ENCODE measurements around the gene HSD11B2. TPM values are rescaled to one million over a fixed set of nuclear protein-coding genes. Genes with fewer than 3 reads are reported as not detected.

Gene HSD11B2
- total RNA-seq, 4 donors from 2014 or later, result 1.2 to 82.1 (median 9.7) TPM

DNA sequence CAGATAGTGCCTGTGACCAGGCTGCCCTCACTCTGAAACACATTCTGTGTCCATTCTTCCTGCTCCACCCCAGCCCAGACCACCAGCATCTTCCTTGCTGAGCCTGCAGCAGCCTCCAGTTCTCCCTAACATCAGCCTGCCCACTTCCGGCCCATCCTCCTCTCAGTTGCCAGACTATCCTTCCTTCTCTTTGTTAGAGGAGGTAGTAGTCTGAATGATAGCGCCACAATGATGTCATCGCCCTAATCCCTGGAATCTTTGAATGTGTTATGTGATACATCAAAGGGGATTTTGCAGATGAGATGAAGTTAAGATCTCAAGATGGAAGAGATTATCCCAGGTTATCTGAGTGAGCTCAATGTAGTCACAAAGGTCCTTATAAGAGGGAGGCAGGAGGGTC lies 11.4 kb upstream of the HSD11B2 start:
- Histone ChIP-seq H3K9me3 (no peaks in the 10 kb centered on the region), H3K27me3 (no peaks in the 10 kb centered on the region), H3K27ac (no peak overlapping the region), H3K4me1 (no peaks in the 10 kb centered on the region), H3K36me3 (no peaks in the 10 kb centered on the region), H3K4me3 (no peak overlapping the region)
- no peak for DNase-seq
- TF ChIP-seq POLR2A (IDR thresholded peaks at IDR 0.05), result no peak
- TF ChIP-seq, protein P1, sequence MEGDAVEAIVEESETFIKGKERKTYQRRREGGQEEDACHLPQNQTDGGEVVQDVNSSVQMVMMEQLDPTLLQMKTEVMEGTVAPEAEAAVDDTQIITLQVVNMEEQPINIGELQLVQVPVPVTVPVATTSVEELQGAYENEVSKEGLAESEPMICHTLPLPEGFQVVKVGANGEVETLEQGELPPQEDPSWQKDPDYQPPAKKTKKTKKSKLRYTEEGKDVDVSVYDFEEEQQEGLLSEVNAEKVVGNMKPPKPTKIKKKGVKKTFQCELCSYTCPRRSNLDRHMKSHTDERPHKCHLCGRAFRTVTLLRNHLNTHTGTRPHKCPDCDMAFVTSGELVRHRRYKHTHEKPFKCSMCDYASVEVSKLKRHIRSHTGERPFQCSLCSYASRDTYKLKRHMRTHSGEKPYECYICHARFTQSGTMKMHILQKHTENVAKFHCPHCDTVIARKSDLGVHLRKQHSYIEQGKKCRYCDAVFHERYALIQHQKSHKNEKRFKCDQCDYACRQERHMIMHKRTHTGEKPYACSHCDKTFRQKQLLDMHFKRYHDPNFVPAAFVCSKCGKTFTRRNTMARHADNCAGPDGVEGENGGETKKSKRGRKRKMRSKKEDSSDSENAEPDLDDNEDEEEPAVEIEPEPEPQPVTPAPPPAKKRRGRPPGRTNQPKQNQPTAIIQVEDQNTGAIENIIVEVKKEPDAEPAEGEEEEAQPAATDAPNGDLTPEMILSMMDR (IDR thresholded peaks at IDR 0.05), result no peak
- intact Hi-C loops (cut with DNase I; ENCODE audit: low total_unique reads), result no loop called here

GRCh38 chr16:67419931-67420330 lies 11.0 kb upstream of the HSD11B2 start:
- H3K27ac ChIP-seq, result no peak overlapping the region
- no peaks in the 10 kb centered on the region for H3K27me3 ChIP-seq
- TF ChIP-seq POLR2A (IDR thresholded peaks at IDR 0.05), result no peak
- TF ChIP-seq, protein P1 (IDR thresholded peaks at IDR 0.05), result no peak
- no peak for DNase-seq
- intact Hi-C loops (cut with DNase I; ENCODE audit: low total_unique reads), result no loop called here
- no peaks in the 10 kb centered on the region for H3K36me3 ChIP-seq
- no peak overlapping the region for H3K4me3 ChIP-seq
- H3K9me3 ChIP-seq, result no peaks in the 10 kb centered on the region
- no peaks in the 10 kb centered on the region for H3K4me1 ChIP-seq

DNA sequence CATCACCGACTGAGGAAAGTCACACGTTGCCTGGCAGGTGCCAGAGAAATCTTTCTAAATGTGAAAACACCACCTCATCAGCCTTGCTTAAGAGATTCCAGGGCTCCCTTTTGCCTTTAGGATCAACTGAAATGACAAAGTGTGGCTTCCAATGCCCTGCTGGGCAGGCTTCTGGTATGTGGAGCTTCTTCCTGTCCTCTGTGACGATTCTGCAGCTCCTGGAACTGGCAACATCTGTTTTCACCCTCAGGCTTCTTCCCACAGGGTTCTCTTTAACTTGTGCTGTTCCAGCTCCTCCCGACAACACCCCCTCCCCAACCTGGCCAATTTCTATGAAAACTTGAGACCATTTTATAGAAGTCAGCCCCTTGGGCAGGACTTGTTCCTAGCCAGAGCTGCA lies 9.9 kb upstream of the HSD11B2 start:
- H3K9me3 ChIP-seq, result no peaks in the 10 kb centered on the region
- no peaks in the 10 kb centered on the region for H3K36me3 ChIP-seq
- no peak overlapping the region for H3K4me3 ChIP-seq
- no peak overlapping the region for H3K27ac ChIP-seq
- intact Hi-C loops (cut with DNase I; ENCODE audit: low total_unique reads), result no loop called here
- DNase-seq, result no peak
- H3K27me3 ChIP-seq, result no peaks in the 10 kb centered on the region
- TF ChIP-seq, protein P1 (IDR thresholded peaks at IDR 0.05), result no peak
- no peak for TF ChIP-seq POLR2A (IDR thresholded peaks at IDR 0.05)
- no peaks in the 10 kb centered on the region for H3K4me1 ChIP-seq

- no peaks in the 10 kb centered on the region for H3K36me3 ChIP-seq
- H3K27ac ChIP-seq, result no peak overlapping the region
- no peak for DNase-seq
- no peaks in the 10 kb centered on the region for H3K9me3 ChIP-seq
- peaks cover 0 to 2% of the 10 kb centered on the region in 2 donors for H3K4me1 ChIP-seq
- intact Hi-C loops (cut with DNase I; ENCODE audit: low total_unique reads), result no loop called here
- TF ChIP-seq, protein P1 (IDR thresholded peaks at IDR 0.05), result no peak
- no peak for TF ChIP-seq POLR2A (IDR thresholded peaks at IDR 0.05)
- no peak overlapping the region for H3K4me3 ChIP-seq
- H3K27me3 ChIP-seq, result no peaks in the 10 kb centered on the region
These were observed 7.9 kb upstream of the HSD11B2 start for GRCh38 chr16:67423015-67423414.

DNA sequence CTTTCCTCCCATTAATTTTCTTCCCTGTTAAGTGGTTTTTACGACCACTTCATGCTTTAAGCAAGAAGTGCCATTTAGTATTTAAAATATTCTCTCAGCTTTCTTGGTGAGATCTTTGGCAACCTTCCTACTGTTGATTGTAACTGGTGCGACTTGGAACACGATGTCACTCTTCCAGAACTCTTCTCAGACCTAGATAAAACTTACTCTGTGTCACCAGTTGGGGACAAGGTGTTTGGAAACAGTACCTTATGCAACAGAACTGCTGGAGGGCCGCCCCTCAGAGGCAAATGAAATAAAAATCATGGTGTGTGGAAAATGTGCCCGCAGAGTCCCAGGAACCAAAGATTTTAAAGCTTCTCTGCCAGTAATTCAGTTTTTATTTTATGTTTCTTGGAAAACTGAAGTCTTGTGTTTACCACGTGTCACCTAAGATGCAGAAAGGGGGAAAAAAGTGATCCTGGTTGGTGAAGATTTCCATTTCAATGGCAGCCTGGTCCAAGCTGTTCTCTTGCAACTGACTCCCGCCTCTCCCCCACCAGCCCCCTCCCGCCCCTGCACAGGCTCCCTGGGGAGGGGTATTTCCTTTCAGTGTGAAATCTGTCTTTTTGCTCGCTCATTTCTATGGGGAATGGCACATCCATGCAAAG lies 7.2 kb upstream of the HSD11B2 start:
- intact Hi-C loops (cut with DNase I; ENCODE audit: low total_unique reads), result no loop called here
- Histone ChIP-seq H3K36me3 (no peaks in the 10 kb centered on the region), H3K9me3 (no peaks in the 10 kb centered on the region), H3K4me3 (no peak overlapping the region), H3K4me1 (peaks cover 0 to 8% of the 10 kb centered on the region in 2 donors), H3K27me3 (no peaks in the 10 kb centered on the region), H3K27ac (no peak overlapping the region)
- no peak for DNase-seq
- TF ChIP-seq, protein P1 (IDR thresholded peaks at IDR 0.05), result no peak
- TF ChIP-seq POLR2A (IDR thresholded peaks at IDR 0.05), result no peak
